ENCODE results near the gene ST3GAL4. TPM values are rescaled to one million over a fixed set of nuclear protein-coding genes. Genes with fewer than 3 reads are reported as not detected.

Gene ST3GAL4, protein sequence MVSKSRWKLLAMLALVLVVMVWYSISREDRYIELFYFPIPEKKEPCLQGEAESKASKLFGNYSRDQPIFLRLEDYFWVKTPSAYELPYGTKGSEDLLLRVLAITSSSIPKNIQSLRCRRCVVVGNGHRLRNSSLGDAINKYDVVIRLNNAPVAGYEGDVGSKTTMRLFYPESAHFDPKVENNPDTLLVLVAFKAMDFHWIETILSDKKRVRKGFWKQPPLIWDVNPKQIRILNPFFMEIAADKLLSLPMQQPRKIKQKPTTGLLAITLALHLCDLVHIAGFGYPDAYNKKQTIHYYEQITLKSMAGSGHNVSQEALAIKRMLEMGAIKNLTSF
- 15.4 and 18.5 TPM in 2 replicates for total RNA-seq

DNA sequence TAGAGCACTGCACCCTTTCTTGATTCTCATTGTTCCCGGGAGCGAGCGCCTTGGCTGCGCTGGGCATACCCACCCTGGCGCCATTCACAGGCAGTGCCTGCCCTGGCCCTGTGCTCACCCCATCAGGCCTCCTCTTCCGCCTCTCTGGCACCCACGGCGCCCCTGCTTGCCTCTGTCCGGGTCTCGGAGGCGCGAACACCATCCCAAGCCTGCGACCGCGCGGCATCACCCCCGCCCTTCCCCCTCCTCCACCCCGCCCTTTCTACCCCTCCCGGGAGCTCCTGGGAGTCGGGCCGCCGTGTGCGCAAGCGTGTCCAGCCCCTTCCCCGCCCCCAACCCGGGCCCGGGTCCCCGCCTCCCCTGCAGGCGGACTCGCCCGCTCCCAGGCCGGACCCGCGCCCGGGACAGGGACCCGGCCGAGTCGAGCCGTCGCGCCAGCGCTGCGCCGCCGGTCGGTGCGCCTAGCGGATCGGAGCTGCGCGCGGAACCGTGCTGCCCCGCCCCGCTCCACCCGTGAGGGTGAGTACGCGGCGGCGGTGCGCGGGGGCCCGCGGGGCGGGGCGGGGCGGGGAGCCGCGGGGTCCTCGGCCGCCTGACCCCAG lies at the start of gene ST3GAL4:
Gene ST3GAL4 (plus strand): TSS at position 363 of the 602 bp plus-strand sequence. CDS start 50,470 bp downstream, outside the sequence.

Other genes starting within 250 kb of the ST3GAL4 start
- gene RPUSD4, start 144.0 kb upstream of the ST3GAL4 start, total RNA-seq: 25.5 and 31.5 TPM in 2 replicates
- gene FAM118B, start 143.9 kb upstream of the ST3GAL4 start, total RNA-seq: 13.6 and 30.8 TPM in 2 replicates
- 27.7 and 29.4 TPM in 2 replicates for gene SRPRA, start 86.8 kb upstream of the ST3GAL4 start, total RNA-seq
- 3.8 and 10.6 TPM in 2 replicates for gene FOXRED1, start 86.5 kb upstream of the ST3GAL4 start, total RNA-seq
- 1.2 and 1.9 TPM in 2 replicates for gene TIRAP, start 72.6 kb upstream of the ST3GAL4 start, total RNA-seq
- gene DCPS, start 51.6 kb upstream of the ST3GAL4 start, total RNA-seq: 6.7 and 10.7 TPM in 2 replicates